ENCODE measurements around the gene RAPGEF5. TPM values are rescaled to one million over a fixed set of nuclear protein-coding genes. Genes with fewer than 3 reads are reported as not detected.

The RAPGEF5 gene
- total and polyA plus RNA-seq, 10 donors = 10.2 to 335 (median 184) TPM

DNA sequence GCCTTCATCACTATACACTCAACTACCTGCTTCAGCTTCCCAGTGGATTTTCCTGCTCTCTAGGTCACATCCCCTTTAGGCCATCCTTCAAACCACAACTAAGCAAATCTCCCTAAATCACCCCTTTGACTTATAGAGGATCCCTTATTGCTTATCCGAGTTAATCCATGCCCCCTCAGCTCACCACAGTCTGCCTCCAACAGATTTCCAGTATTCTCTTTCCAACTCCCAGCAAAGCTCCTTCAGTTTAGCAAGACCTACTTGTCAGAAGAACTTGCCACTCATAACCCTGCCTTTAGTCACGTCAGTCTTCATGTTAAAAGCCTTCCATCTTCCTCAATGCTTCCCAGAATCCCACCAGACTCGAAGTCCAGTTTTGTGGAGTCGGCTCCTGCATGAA lies 38.6 kb downstream of the RAPGEF5 start:
- 84 to 92% (median 89%) methylated on average over 4 of the region's 4 CpGs for WGBS, 5 donors
- Histone ChIP-seq H3K4me1 (peaks cover 0 to 3% (median 0%) of the 10 kb centered on the region in 6 donors), H3K9me3 (no peaks in the 10 kb centered on the region), H3K36me3 (peaks cover 0 to 14% (median 0%) of the 10 kb centered on the region in 6 donors), H3K27ac (no peak overlapping the region), H3K27me3 (replicated peaks in 1 of 7) (no peaks in the 10 kb centered on the region), H3K4me3 (no peak overlapping the region)
- DNase-seq = no peak
- intact Hi-C loops (cut with DNase I; ENCODE audit: low total_unique reads) = no loop called here
- no peak for TF ChIP-seq POLR2A (IDR thresholded peaks at IDR 0.05)
- TF ChIP-seq CTCF (IDR thresholded peaks at IDR 0.05 in 8 of 11, conservative IDR thresholded peaks at IDR 0.05 in 3 of 11) = no peak
- no peak for TF ChIP-seq POLR2AphosphoS5 (IDR thresholded peaks at IDR 0.05)

GRCh38 chr7:22317632-22318031 lies 39.3 kb downstream of the RAPGEF5 start:
- Histone ChIP-seq H3K4me1 (peaks cover 0 to 3% (median 0%) of the 10 kb centered on the region in 6 donors), H3K36me3 (peaks cover 0 to 14% (median 0%) of the 10 kb centered on the region in 6 donors), H3K4me3 (no peak overlapping the region), H3K27me3 (replicated peaks in 1 of 7) (no peaks in the 10 kb centered on the region), H3K27ac (no peak overlapping the region), H3K9me3 (no peaks in the 10 kb centered on the region)
- no peak for DNase-seq
- WGBS, 5 donors = 88 to 95% (median 93%) methylated on average over 4 of the region's 4 CpGs
- TF ChIP-seq POLR2AphosphoS5 (IDR thresholded peaks at IDR 0.05) = no peak
- no peak for TF ChIP-seq POLR2A (IDR thresholded peaks at IDR 0.05)
- no peak for TF ChIP-seq CTCF (IDR thresholded peaks at IDR 0.05 in 8 of 11, conservative IDR thresholded peaks at IDR 0.05 in 3 of 11)
- intact Hi-C loops (cut with DNase I; ENCODE audit: low total_unique reads) = no loop called here

DNA sequence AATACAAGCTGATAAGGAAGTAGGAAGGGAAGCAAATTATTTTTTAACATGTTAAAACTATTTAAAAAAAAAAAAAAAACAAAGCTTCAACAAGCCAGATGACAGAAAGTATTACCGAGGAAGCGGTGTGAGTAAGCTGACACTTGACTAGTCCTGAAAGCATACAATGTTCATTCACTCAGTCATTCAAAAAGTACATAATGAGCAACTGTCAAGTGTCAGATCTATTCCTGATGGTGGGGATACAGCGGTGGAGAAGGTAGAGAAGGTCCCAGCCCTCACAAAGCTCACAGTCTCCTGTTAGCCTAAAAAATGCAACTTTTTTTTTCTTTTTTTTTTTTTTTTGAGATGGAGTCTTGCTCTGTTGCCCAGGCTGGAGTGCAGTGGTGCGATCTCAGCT lies 40.0 kb downstream of the RAPGEF5 start:
- WGBS, 5 donors = 76 to 87% (median 84%) methylated on average over 3 to 4 of the region's 4 CpGs
- Histone ChIP-seq H3K36me3 (peaks cover 0 to 14% (median 0%) of the 10 kb centered on the region in 6 donors), H3K9me3 (no peaks in the 10 kb centered on the region), H3K4me3 (no peak overlapping the region), H3K4me1 (peaks cover 0 to 3% (median 0%) of the 10 kb centered on the region in 6 donors), H3K27me3 (replicated peaks in 1 of 7) (no peaks in the 10 kb centered on the region), H3K27ac (no peak overlapping the region)
- intact Hi-C loops (cut with DNase I; ENCODE audit: low total_unique reads) = no loop called here
- TF ChIP-seq POLR2AphosphoS5 (IDR thresholded peaks at IDR 0.05) = no peak
- TF ChIP-seq POLR2A (IDR thresholded peaks at IDR 0.05) = no peak
- no peak for TF ChIP-seq CTCF (IDR thresholded peaks at IDR 0.05 in 8 of 11, conservative IDR thresholded peaks at IDR 0.05 in 3 of 11)
- DNase-seq = no peak

GRCh38 chr7:22307816-22308215 lies 49.1 kb downstream of the RAPGEF5 start:
- DNase-seq = no peak
- Histone ChIP-seq H3K27me3 (replicated peaks in 1 of 7) (no peaks in the 10 kb centered on the region), H3K4me3 (no peak overlapping the region), H3K36me3 (peaks cover 0 to 31% (median 5%) of the 10 kb centered on the region in 6 donors), H3K27ac (no peak overlapping the region), H3K9me3 (peaks cover 0 to 9% (median 2%) of the 10 kb centered on the region in 8 donors), H3K4me1 (no peaks in the 10 kb centered on the region)
- WGBS, 5 donors = 89 to 95% (median 93%) methylated on average over 3 of the region's 3 CpGs
- no peak for TF ChIP-seq POLR2A (IDR thresholded peaks at IDR 0.05)
- intact Hi-C loops (cut with DNase I; ENCODE audit: low total_unique reads) = no loop called here

DNA sequence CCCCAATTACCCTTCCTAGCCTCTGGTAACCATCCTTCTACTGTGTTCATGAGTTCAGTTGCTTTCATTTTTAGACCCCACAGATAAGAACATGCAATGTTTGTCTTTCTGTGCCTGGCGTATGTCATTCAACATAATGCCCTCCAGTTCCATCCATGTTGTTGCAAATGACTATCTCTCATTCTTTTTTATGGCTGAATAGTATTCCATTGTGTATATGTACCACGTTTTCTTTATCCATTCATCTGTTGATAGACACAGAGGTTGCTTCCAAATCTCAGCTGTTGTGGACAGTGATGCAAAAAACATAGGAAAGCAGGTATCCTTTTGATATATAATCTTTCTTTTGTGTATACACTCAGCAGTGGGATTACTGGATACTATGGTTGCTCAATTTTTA lies 51.2 kb downstream of the RAPGEF5 start:
- peaks cover 0 to 9% (median 2%) of the 10 kb centered on the region in 8 donors for H3K9me3 ChIP-seq
- H3K4me1 ChIP-seq = no peaks in the 10 kb centered on the region
- TF ChIP-seq CTCF (IDR thresholded peaks at IDR 0.05 in 8 of 11, conservative IDR thresholded peaks at IDR 0.05 in 3 of 11) (no peak), POLR2AphosphoS5 (IDR thresholded peaks at IDR 0.05) (no peak), POLR2A (IDR thresholded peaks at IDR 0.05) (no peak)
- H3K4me3 ChIP-seq = no peak overlapping the region
- no peak for DNase-seq
- H3K27me3 ChIP-seq (replicated peaks in 1 of 7) = no peaks in the 10 kb centered on the region
- peaks cover 0 to 31% (median 5%) of the 10 kb centered on the region in 6 donors for H3K36me3 ChIP-seq
- H3K27ac ChIP-seq = no peak overlapping the region
- 85 to 96% (median 92%) methylated on average over 2 of the region's 2 CpGs for WGBS, 5 donors
- intact Hi-C loops (cut with DNase I; ENCODE audit: low total_unique reads) = no loop called here
